GM23338 (cell line): Measurements from ENCODE around the gene SERPINA3. TPM values are rescaled to one million over a fixed set of nuclear protein-coding genes. Genes with fewer than 3 reads are reported as not detected.

ENCODE experiments used
- ATAC-seq: fragments of 200-7000 bp; cut with Tn5 transposase; 3 replicates; pipeline ENCODE4 v1.9.1; 2020
- DNase-seq: peaks from one replicate; pipeline ENCODE4 v3.0.0-alpha.2; 2015; ENCODE audit warnings: low spot score
- H2AFZ ChIP-seq: fragments of 200-600 bp; sonication (generic); 2 replicates; pipeline ENCODE4 v1.8.0; 2016; ENCODE audit warnings: antibody characterized with exemption, mild to moderate bottlenecking, moderate library complexity
- H3F3A ChIP-seq: fragments of 200-600 bp; sonication (generic); replicated peaks from 2 replicates; pipeline ENCODE4 v1.8.0; 2017; ENCODE audit warnings: antibody characterized with exemption, mixed run types, low read depth
- H3K27ac ChIP-seq: fragments of 200-600 bp; sonication (generic); 2 replicates; pipeline ENCODE4 v1.6.1; 2016; ENCODE audit warnings: low read depth
- H3K27me3 ChIP-seq: fragments of 200-600 bp; sonication (generic); 2 replicates; pipeline ENCODE4 v1.8.0; 2016; ENCODE audit warnings: mild to moderate bottlenecking, mixed run types, moderate library complexity; ENCODE audit not compliant: insufficient read depth
- H3K36me3 ChIP-seq: fragments of 200-600 bp; sonication (generic); 2 replicates; pipeline ENCODE4 v1.8.0; 2016; ENCODE audit warnings: mild to moderate bottlenecking; ENCODE audit not compliant: insufficient read depth
- H3K4me1 ChIP-seq: fragments of 200-600 bp; sonication (generic); 2 replicates; pipeline ENCODE4 v1.8.0; 2016; ENCODE audit warnings: mild to moderate bottlenecking, moderate library complexity; ENCODE audit not compliant: insufficient read depth
- H3K4me2 ChIP-seq: fragments of 200-600 bp; sonication (generic); 2 replicates; pipeline ENCODE4 v1.7.1; 2017; ENCODE audit warnings: mixed run types
- H3K4me3 ChIP-seq: fragments of 200-600 bp; sonication (generic); 2 replicates; pipeline ENCODE4 v1.6.1; 2016; ENCODE audit warnings: mixed run types
- H3K79me2 ChIP-seq: fragments of 200-600 bp; sonication (generic); replicated peaks from 2 replicates; pipeline ENCODE4 v1.8.0; 2017; ENCODE audit warnings: mild to moderate bottlenecking; ENCODE audit not compliant: insufficient read depth
- H3K9me2 ChIP-seq: fragments of 200-600 bp; sonication (generic); 2 replicates; pipeline ENCODE4 v1.8.0; 2017; ENCODE audit not compliant: insufficient read depth
- H4K20me1 ChIP-seq: fragments of 200-600 bp; sonication (generic); replicated peaks from 2 replicates; pipeline ENCODE4 v1.8.0; 2017; ENCODE audit warnings: mild to moderate bottlenecking; ENCODE audit not compliant: insufficient read depth
- H3K27ac Mint-ChIP-seq: 2 replicates; pipeline ENCODE4 v1.8.0; 2020; ENCODE audit warnings: inconsistent platforms, mild to moderate bottlenecking, moderate library complexity, mixed read lengths
- H3K27me3 Mint-ChIP-seq: 3 replicates; pipeline ENCODE4 v1.8.0; 2022; ENCODE audit warnings: low read depth, mild to moderate bottlenecking, moderate library complexity, mixed read lengths, inconsistent platforms; ENCODE audit not compliant: insufficient read depth, poor library complexity
- H3K36me3 Mint-ChIP-seq: 3 replicates; pipeline ENCODE4 v1.8.0; 2021; ENCODE audit warnings: low read depth, mild to moderate bottlenecking, inconsistent platforms, moderate library complexity, mixed read lengths
- H3K4me1 Mint-ChIP-seq: 3 replicates; pipeline ENCODE4 v1.8.0; 2020; ENCODE audit warnings: mild to moderate bottlenecking, inconsistent platforms, mixed read lengths
- H3K4me3 Mint-ChIP-seq: 3 replicates; pipeline ENCODE4 v1.8.0; 2021; ENCODE audit warnings: moderate library complexity, mild to moderate bottlenecking, inconsistent platforms, mixed read lengths
- H3K9me3 Mint-ChIP-seq: 3 replicates; pipeline ENCODE4 v1.8.0; 2020; ENCODE audit warnings: moderate library complexity, mild to moderate bottlenecking, inconsistent platforms, mixed read lengths
- CREB1 ChIP-seq: fragments of 250-450 bp; sonication (Bioruptor Pico); IDR thresholded peaks from 2 replicates; pipeline ENCODE4 v1.5.0; 2020; ENCODE audit warnings: low read depth, mild to moderate bottlenecking, moderate library complexity
- JUNB ChIP-seq: IDR thresholded peaks from one replicate; pipeline ENCODE4 v1.6.1; 2016; ENCODE audit warnings: antibody characterized with exemption; ENCODE audit not compliant: unreplicated experiment
- POLR2AphosphoS5 ChIP-seq: IDR thresholded peaks from 2 replicates; pipeline ENCODE4 v1.6.1; 2016; ENCODE audit warnings: antibody characterized with exemption, low read depth
- ZNF114 ChIP-seq: fragments of 250-450 bp; sonication (Bioruptor Pico); IDR thresholded peaks from 2 replicates; pipeline ENCODE4 v1.5.0; 2020; ENCODE audit warnings: mild to moderate bottlenecking, moderate library complexity
- polyA plus RNA-seq: library from polyadenylated mRNA; unstranded; fragments of >200 nt; fragmentation: Nextera tagmentation; extraction: Ambion mirVana; gene quantifications from 2 replicates; pipeline ENCODE4 v1.2.1, GENCODE V29; 2016
- total RNA-seq: library from RNA; depleted of rRNA; stranded (reverse); fragments of >200 nt; shearing (Covaris generic); gene quantifications from 2 replicates; pipeline ENCODE4 v1.2.3, GENCODE V29; 2014
- TF ChIP-seq, protein P1 (sequence below): IDR thresholded peaks from one replicate; pipeline ENCODE4 v1.6.1; 2018; ENCODE audit warnings: antibody characterized with exemption; ENCODE audit not compliant: unreplicated experiment
- TF ChIP-seq, protein P2 (sequence below): IDR thresholded peaks from 2 replicates; pipeline ENCODE4 v1.6.1; 2016; ENCODE audit warnings: antibody characterized with exemption
- TF ChIP-seq, protein P3 (sequence below), 2 experiments: fragments of 200-600 bp in 1 of 2; sonication (generic) in 1 of 2; conservative IDR thresholded peaks; 2 replicates each; pipeline versions ENCODE4 v1.5.1 to v1.6.1; 2016 to 2017; ENCODE audit warnings: antibody characterized with exemption in 2 of 2, low read depth in 2 of 2, mild to moderate bottlenecking in 2 of 2, moderate library complexity in 1 of 2
- TF ChIP-seq, protein P4 (sequence below): fragments of 250-450 bp; sonication (Bioruptor Pico); IDR thresholded peaks from 2 replicates; pipeline ENCODE4 v1.5.0; 2020; ENCODE audit warnings: mild to moderate bottlenecking, moderate library complexity

SERPINA3 gene
- total and polyA plus RNA-seq, 2 experiments from 2014 or later, result not detected

DNA sequence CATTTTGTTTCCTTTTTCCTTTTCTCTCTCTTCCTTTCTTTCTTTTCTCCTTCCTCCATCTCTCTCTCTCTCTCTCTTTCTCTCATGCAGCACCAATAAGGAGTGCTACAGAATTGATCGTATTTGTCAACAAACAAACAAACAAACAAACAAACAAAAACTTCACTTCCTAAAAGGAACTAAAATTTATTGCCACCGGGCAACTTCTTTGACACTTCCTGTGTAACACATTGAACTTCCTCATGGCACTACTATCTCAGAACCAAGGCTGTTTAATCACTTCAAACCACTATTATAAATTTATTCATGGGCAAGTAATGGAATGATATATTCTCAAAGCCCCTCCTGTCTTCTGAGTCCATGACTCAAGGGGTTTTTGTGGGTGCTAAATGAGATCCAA lies 51.3 kb downstream of the SERPINA3 start:
- no peaks in the 10 kb centered on the region for H3K36me3 ChIP-seq
- H4K20me1 ChIP-seq, result no peaks in the 10 kb centered on the region
- H3K4me1 Mint-ChIP-seq, result no peaks in the 10 kb centered on the region
- H3K4me3 Mint-ChIP-seq, result no peak overlapping the region
- H3K9me3 Mint-ChIP-seq, result 0 out of 3 replicates have a peak, but pooled peaks cover 4% of the 10 kb centered on the region
- peaks cover 2% of the 10 kb centered on the region for H3K27me3 Mint-ChIP-seq
- H3K27ac Mint-ChIP-seq, result no peak overlapping the region
- H3K79me2 ChIP-seq, result no peaks in the 10 kb centered on the region
- H3K27ac ChIP-seq, result no peak overlapping the region
- DNase-seq (no peak), ATAC-seq (no peak)
- H3K4me3 ChIP-seq, result no peak overlapping the region
- no peaks in the 10 kb centered on the region for H3K27me3 ChIP-seq
- no peaks in the 10 kb centered on the region for H3K36me3 Mint-ChIP-seq
- no peaks in the 10 kb centered on the region for H3K4me1 ChIP-seq
- no peak overlapping the region for H2AFZ ChIP-seq
- no peak overlapping the region for H3K4me2 ChIP-seq
- no peaks in the 10 kb centered on the region for H3F3A ChIP-seq
- no peaks in the 10 kb centered on the region for H3K9me2 ChIP-seq
- TF ChIP-seq JUNB (no peak), ZNF114 (CRISPR knock-in tag) (no peak)

DNA sequence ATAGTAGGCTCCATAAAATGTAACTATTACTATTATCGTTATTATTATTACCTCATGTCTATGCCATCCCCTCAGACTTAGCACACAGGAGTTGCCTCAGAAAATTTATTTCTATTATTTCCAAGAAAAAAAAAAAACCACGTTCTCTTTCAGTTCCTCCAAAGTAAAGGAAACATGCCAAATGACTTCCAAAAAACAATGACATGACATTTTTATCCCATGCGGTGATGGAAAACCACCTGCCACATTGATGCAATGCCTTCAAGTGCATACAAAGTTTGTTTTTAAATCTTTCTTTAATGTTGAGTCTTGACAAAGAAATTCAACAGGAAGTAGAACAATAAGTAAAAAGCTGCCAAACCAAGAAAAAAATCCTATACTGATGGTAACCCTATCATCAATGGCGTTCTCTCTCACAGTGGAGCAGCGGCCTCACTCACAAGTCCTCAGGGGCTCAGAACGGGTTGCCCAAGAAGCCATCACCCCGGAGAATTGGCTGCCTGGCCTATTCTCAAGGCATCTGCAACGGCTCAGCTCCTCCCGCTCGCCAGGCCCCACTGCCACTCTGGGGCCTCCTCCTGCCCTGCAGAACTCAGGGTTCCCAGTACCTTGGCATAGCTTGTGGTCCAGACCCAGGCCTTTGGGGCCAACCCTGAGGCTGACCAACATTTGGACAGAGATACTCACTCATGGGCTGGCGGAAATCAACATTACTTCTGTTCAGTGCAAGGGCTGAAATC lies 51.9 kb downstream of the SERPINA3 start:
- H3K27me3 Mint-ChIP-seq, result peaks cover 2% of the 10 kb centered on the region
- 0 out of 2 replicates have a peak overlapping the region, but pooled peaks have one; percentile 23 for H2AFZ ChIP-seq
- TF ChIP-seq, protein P1, sequence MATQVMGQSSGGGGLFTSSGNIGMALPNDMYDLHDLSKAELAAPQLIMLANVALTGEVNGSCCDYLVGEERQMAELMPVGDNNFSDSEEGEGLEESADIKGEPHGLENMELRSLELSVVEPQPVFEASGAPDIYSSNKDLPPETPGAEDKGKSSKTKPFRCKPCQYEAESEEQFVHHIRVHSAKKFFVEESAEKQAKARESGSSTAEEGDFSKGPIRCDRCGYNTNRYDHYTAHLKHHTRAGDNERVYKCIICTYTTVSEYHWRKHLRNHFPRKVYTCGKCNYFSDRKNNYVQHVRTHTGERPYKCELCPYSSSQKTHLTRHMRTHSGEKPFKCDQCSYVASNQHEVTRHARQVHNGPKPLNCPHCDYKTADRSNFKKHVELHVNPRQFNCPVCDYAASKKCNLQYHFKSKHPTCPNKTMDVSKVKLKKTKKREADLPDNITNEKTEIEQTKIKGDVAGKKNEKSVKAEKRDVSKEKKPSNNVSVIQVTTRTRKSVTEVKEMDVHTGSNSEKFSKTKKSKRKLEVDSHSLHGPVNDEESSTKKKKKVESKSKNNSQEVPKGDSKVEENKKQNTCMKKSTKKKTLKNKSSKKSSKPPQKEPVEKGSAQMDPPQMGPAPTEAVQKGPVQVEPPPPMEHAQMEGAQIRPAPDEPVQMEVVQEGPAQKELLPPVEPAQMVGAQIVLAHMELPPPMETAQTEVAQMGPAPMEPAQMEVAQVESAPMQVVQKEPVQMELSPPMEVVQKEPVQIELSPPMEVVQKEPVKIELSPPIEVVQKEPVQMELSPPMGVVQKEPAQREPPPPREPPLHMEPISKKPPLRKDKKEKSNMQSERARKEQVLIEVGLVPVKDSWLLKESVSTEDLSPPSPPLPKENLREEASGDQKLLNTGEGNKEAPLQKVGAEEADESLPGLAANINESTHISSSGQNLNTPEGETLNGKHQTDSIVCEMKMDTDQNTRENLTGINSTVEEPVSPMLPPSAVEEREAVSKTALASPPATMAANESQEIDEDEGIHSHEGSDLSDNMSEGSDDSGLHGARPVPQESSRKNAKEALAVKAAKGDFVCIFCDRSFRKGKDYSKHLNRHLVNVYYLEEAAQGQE, result no peak
- TF ChIP-seq, protein P2, sequence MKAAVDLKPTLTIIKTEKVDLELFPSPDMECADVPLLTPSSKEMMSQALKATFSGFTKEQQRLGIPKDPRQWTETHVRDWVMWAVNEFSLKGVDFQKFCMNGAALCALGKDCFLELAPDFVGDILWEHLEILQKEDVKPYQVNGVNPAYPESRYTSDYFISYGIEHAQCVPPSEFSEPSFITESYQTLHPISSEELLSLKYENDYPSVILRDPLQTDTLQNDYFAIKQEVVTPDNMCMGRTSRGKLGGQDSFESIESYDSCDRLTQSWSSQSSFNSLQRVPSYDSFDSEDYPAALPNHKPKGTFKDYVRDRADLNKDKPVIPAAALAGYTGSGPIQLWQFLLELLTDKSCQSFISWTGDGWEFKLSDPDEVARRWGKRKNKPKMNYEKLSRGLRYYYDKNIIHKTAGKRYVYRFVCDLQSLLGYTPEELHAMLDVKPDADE, result no peak
- TF ChIP-seq, protein P3, sequence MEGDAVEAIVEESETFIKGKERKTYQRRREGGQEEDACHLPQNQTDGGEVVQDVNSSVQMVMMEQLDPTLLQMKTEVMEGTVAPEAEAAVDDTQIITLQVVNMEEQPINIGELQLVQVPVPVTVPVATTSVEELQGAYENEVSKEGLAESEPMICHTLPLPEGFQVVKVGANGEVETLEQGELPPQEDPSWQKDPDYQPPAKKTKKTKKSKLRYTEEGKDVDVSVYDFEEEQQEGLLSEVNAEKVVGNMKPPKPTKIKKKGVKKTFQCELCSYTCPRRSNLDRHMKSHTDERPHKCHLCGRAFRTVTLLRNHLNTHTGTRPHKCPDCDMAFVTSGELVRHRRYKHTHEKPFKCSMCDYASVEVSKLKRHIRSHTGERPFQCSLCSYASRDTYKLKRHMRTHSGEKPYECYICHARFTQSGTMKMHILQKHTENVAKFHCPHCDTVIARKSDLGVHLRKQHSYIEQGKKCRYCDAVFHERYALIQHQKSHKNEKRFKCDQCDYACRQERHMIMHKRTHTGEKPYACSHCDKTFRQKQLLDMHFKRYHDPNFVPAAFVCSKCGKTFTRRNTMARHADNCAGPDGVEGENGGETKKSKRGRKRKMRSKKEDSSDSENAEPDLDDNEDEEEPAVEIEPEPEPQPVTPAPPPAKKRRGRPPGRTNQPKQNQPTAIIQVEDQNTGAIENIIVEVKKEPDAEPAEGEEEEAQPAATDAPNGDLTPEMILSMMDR (conservative IDR thresholded peaks at IDR 0.05; ENCODE audit: low read depth in 2 of 2), result no peak
- no peak for TF ChIP-seq POLR2AphosphoS5
- TF ChIP-seq, protein P4, sequence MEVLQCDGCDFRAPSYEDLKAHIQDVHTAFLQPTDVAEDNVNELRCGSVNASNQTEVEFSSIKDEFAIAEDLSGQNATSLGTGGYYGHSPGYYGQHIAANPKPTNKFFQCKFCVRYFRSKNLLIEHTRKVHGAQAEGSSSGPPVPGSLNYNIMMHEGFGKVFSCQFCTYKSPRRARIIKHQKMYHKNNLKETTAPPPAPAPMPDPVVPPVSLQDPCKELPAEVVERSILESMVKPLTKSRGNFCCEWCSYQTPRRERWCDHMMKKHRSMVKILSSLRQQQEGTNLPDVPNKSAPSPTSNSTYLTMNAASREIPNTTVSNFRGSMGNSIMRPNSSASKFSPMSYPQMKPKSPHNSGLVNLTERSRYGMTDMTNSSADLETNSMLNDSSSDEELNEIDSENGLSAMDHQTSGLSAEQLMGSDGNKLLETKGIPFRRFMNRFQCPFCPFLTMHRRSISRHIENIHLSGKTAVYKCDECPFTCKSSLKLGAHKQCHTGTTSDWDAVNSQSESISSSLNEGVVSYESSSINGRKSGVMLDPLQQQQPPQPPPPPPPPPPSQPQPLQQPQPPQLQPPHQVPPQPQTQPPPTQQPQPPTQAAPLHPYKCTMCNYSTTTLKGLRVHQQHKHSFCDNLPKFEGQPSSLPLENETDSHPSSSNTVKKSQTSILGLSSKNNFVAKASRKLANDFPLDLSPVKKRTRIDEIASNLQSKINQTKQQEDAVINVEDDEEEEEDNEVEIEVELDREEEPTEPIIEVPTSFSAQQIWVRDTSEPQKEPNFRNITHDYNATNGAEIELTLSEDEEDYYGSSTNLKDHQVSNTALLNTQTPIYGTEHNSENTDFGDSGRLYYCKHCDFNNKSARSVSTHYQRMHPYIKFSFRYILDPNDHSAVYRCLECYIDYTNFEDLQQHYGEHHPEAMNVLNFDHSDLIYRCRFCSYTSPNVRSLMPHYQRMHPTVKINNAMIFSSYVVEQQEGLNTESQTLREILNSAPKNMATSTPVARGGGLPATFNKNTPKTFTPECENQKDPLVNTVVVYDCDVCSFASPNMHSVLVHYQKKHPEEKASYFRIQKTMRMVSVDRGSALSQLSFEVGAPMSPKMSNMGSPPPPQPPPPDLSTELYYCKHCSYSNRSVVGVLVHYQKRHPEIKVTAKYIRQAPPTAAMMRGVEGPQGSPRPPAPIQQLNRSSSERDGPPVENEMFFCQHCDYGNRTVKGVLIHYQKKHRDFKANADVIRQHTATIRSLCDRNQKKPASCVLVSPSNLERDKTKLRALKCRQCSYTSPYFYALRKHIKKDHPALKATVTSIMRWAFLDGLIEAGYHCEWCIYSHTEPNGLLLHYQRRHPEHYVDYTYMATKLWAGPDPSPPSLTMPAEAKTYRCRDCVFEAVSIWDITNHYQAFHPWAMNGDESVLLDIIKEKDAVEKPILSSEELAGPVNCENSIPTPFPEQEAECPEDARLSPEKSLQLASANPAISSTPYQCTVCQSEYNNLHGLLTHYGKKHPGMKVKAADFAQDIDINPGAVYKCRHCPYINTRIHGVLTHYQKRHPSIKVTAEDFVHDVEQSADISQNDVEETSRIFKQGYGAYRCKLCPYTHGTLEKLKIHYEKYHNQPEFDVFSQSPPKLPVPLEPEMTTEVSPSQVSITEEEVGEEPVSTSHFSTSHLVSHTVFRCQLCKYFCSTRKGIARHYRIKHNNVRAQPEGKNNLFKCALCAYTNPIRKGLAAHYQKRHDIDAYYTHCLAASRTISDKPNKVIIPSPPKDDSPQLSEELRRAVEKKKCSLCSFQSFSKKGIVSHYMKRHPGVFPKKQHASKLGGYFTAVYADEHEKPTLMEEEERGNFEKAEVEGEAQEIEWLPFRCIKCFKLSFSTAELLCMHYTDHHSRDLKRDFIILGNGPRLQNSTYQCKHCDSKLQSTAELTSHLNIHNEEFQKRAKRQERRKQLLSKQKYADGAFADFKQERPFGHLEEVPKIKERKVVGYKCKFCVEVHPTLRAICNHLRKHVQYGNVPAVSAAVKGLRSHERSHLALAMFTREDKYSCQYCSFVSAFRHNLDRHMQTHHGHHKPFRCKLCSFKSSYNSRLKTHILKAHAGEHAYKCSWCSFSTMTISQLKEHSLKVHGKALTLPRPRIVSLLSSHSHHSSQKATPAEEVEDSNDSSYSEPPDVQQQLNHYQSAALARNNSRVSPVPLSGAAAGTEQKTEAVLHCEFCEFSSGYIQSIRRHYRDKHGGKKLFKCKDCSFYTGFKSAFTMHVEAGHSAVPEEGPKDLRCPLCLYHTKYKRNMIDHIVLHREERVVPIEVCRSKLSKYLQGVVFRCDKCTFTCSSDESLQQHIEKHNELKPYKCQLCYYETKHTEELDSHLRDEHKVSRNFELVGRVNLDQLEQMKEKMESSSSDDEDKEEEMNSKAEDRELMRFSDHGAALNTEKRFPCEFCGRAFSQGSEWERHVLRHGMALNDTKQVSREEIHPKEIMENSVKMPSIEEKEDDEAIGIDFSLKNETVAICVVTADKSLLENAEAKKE (CRISPR knock-in tag), result no peak
- no peak for TF ChIP-seq CREB1 (CRISPR knock-in tag)
- no peak for TF ChIP-seq ZNF114 (CRISPR knock-in tag)
- TF ChIP-seq JUNB, result no peak

More for the DNA sequence above, 51.9 kb downstream of the SERPINA3 start:
- H3K36me3 ChIP-seq, result no peaks in the 10 kb centered on the region
- H3K27ac ChIP-seq, result no peak overlapping the region
- ATAC-seq, result no peak
- no peaks in the 10 kb centered on the region for H4K20me1 ChIP-seq
- H3K79me2 ChIP-seq, result no peaks in the 10 kb centered on the region
- no peak for DNase-seq
- Mint-ChIP-seq H3K4me3 (no peak overlapping the region), H3K27ac (no peak overlapping the region), H3K4me1 (no peaks in the 10 kb centered on the region), H3K9me3 (0 out of 3 replicates have a peak, but pooled peaks cover 2% of the 10 kb centered on the region), H3K36me3 (no peaks in the 10 kb centered on the region)
- no peaks in the 10 kb centered on the region for H3K4me1 ChIP-seq
- no peaks in the 10 kb centered on the region for H3K27me3 ChIP-seq
- no peaks in the 10 kb centered on the region for H3K9me2 ChIP-seq
- H3F3A ChIP-seq, result no peaks in the 10 kb centered on the region
- H3K4me3 ChIP-seq, result no peak overlapping the region
- H3K4me2 ChIP-seq, result no peak overlapping the region
